Nephron progenitor cell (in vitro differentiated cells): Measurements from ENCODE around the gene CADM1.
A peak's percentile ranks its signal among the peaks of the same experiment; 100 is the strongest.
"Not testable (repeated sequence)": the region's sequence is repeated elsewhere in the genome, so short reads cannot be mapped to it uniquely, and the experiment has no call there.

ENCODE experiments used
- DNase-seq: peaks from one replicate; pipeline ENCODE4 v3.0.0; 2021
- H3K27ac Mint-ChIP-seq: 2 replicates; pipeline ENCODE4 v1.8.0; 2021; ENCODE audit warnings: mild to moderate bottlenecking, moderate library complexity, mixed read lengths
- H3K27me3 Mint-ChIP-seq: 2 replicates; pipeline ENCODE4 v1.8.0; 2021; ENCODE audit warnings: mild to moderate bottlenecking, low read depth, mixed read lengths; ENCODE audit not compliant: poor library complexity
- H3K36me3 Mint-ChIP-seq: 2 replicates; pipeline ENCODE4 v1.8.0; 2021; ENCODE audit warnings: low read depth, mixed read lengths
- H3K4me1 Mint-ChIP-seq: 2 replicates; pipeline ENCODE4 v1.8.0; 2021; ENCODE audit warnings: mixed read lengths
- H3K4me3 Mint-ChIP-seq: 2 replicates; pipeline ENCODE4 v1.8.0; 2021; ENCODE audit warnings: mild to moderate bottlenecking, moderate library complexity, mixed read lengths
- H3K9me3 Mint-ChIP-seq: 2 replicates; pipeline ENCODE4 v1.8.0; 2021; ENCODE audit warnings: mild to moderate bottlenecking, moderate library complexity, mixed read lengths
- TF ChIP-seq, protein P1 (sequence below): fragments of 200-600 bp; sonication (generic); IDR thresholded peaks from 2 replicates; pipeline ENCODE4 v1.5.0; 2021; ENCODE audit warnings: antibody characterized with exemption

The CADM1 gene

DNA sequence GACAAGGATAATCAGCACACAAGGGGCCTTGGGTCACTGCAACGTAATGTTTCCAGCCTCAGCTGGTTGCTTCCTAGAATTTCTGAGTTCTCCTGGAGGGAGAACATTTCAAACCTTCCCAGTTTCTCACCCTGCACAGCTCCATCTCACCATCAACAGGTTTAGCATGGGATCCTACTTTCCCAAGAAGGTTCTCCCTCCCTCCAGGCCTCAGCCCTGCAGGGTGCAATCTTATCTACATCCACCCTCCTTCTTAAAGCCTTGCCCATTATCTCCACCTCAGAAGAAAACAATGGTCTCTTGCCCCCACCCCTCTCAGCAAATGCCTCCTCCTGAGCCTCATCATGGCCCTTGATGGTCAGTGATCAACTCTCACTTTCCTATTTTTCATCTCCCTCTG lies 23.6 kb downstream of the CADM1 start:
- DNase-seq = no peak
- peaks cover under 1% of the 10 kb centered on the region for H3K9me3 Mint-ChIP-seq
- TF ChIP-seq, protein P1, sequence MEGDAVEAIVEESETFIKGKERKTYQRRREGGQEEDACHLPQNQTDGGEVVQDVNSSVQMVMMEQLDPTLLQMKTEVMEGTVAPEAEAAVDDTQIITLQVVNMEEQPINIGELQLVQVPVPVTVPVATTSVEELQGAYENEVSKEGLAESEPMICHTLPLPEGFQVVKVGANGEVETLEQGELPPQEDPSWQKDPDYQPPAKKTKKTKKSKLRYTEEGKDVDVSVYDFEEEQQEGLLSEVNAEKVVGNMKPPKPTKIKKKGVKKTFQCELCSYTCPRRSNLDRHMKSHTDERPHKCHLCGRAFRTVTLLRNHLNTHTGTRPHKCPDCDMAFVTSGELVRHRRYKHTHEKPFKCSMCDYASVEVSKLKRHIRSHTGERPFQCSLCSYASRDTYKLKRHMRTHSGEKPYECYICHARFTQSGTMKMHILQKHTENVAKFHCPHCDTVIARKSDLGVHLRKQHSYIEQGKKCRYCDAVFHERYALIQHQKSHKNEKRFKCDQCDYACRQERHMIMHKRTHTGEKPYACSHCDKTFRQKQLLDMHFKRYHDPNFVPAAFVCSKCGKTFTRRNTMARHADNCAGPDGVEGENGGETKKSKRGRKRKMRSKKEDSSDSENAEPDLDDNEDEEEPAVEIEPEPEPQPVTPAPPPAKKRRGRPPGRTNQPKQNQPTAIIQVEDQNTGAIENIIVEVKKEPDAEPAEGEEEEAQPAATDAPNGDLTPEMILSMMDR = no peak
- H3K4me1 Mint-ChIP-seq = peaks cover 38% of the 10 kb centered on the region
- H3K4me3 Mint-ChIP-seq = no peak overlapping the region
- peak overlapping the region; percentile 5 for H3K27ac Mint-ChIP-seq
- H3K27me3 Mint-ChIP-seq = no peaks in the 10 kb centered on the region
- H3K36me3 Mint-ChIP-seq = peaks cover 57% of the 10 kb centered on the region

- TF ChIP-seq, protein P1 = no peak
- peaks cover 36% of the 10 kb centered on the region for H3K4me1 Mint-ChIP-seq
- peak overlapping the region; percentile 65 for H3K27ac Mint-ChIP-seq
- H3K36me3 Mint-ChIP-seq = peaks cover 57% of the 10 kb centered on the region
- no peaks in the 10 kb centered on the region for H3K9me3 Mint-ChIP-seq
- peaks cover 4% of the 10 kb centered on the region for H3K27me3 Mint-ChIP-seq
- DNase-seq = no peak
- no peak overlapping the region for H3K4me3 Mint-ChIP-seq
Observed at GRCh38 chr11:115477410-115477809, 26.8 kb downstream of the CADM1 start.

- Mint-ChIP-seq H3K27ac (peak overlapping the region; percentile 94), H3K27me3 (peaks cover 4% of the 10 kb centered on the region), H3K4me1 (peaks cover 38% of the 10 kb centered on the region), H3K9me3 (no peaks in the 10 kb centered on the region), H3K36me3 (peaks cover 50% of the 10 kb centered on the region), H3K4me3 (no peak overlapping the region)
- DNase-seq = no peak
- TF ChIP-seq, protein P1 = no peak
Observed at GRCh38 chr11:115476463-115477286, 27.5 kb downstream of the CADM1 start.

- Mint-ChIP-seq H3K4me1 (peaks cover 36% of the 10 kb centered on the region), H3K27ac (no peak overlapping the region), H3K9me3 (no peaks in the 10 kb centered on the region), H3K36me3 (peaks cover 39% of the 10 kb centered on the region), H3K27me3 (peaks cover 4% of the 10 kb centered on the region), H3K4me3 (no peak overlapping the region)
- DNase-seq = no peak
- TF ChIP-seq, protein P1 = no peak
Observed at GRCh38 chr11:115475564-115475963, 28.7 kb downstream of the CADM1 start.

GRCh38 chr11:115474306-115474705 lies 29.9 kb downstream of the CADM1 start:
- H3K4me1 Mint-ChIP-seq = peaks cover 35% of the 10 kb centered on the region
- not testable (repeated sequence) for H3K9me3 Mint-ChIP-seq, H3K27me3 Mint-ChIP-seq, DNase-seq, H3K4me3 Mint-ChIP-seq, H3K27ac Mint-ChIP-seq
- H3K36me3 Mint-ChIP-seq = peaks cover 30% of the 10 kb centered on the region

DNA sequence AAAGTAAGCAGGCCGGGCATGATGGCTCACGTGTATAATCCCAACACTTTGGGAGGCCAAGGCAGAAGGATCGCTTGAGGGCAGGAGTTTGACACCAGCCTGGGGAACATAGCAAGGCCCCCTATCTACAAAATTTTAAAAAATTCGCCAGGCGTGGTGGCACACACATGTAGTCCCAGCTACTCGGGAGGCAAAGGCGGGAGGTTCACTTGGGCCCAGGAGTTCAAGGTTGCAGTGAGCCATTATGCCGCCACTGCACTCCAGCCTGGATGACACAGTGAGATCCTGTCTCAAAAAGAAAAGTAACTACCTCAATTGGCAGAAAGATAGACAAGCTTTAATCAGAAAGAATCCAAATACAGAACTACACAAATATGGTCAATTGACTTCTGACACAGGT lies 31.0 kb downstream of the CADM1 start:
- Mint-ChIP-seq H3K27ac (peak overlapping the region; percentile 40), H3K36me3 (peaks cover 29% of the 10 kb centered on the region), H3K4me3 (no peak overlapping the region), H3K27me3 (peaks cover 4% of the 10 kb centered on the region), H3K4me1 (peaks cover 45% of the 10 kb centered on the region), H3K9me3 (no peaks in the 10 kb centered on the region)
- no peak for DNase-seq
- TF ChIP-seq, protein P1 = no peak
